IMR-90 (cell line): ENCODE measurements around the gene IQCK.

Experiments
- CEBPB ChIP-seq: IDR thresholded peaks from 2 replicates; pipeline ENCODE4 v1.6.1; 2012; ENCODE audit warnings: low read depth, low read length, improper control_type of control experiment
- CHD1 ChIP-seq: IDR thresholded peaks from 2 replicates; pipeline ENCODE4 v1.6.1; 2012; ENCODE audit warnings: low read depth, low read length, improper control_type of control experiment
- FOS ChIP-seq: fragments of 150-350 bp; IDR thresholded peaks from 2 replicates; pipeline ENCODE4 v1.6.1; 2016; ENCODE audit warnings: low read depth, low read length
- MAZ ChIP-seq: IDR thresholded peaks from 2 replicates; pipeline ENCODE4 v1.6.1; 2012; ENCODE audit warnings: low read depth, mild to moderate bottlenecking, low read length, improper control_type of control experiment, moderate library complexity, borderline replicate concordance
- POLR2A ChIP-seq: IDR thresholded peaks from 2 replicates; pipeline ENCODE4 v1.6.1; 2012; ENCODE audit warnings: mild to moderate bottlenecking, low read depth, low read length
- RAD21 ChIP-seq: IDR thresholded peaks from 2 replicates; pipeline ENCODE4 v1.6.1; 2012; ENCODE audit warnings: low read length, improper control_type of control experiment
- RFX5 ChIP-seq: IDR thresholded peaks from 2 replicates; pipeline ENCODE4 v1.8.0; 2012; ENCODE audit warnings: low read depth, mild to moderate bottlenecking, low read length, moderate library complexity
- TF ChIP-seq, protein P1 (sequence below): conservative IDR thresholded peaks from 2 replicates; pipeline ENCODE4 v1.5.1; 2012; ENCODE audit warnings: mild to moderate bottlenecking, low read depth, low read length, improper control_type of control experiment

DNA sequence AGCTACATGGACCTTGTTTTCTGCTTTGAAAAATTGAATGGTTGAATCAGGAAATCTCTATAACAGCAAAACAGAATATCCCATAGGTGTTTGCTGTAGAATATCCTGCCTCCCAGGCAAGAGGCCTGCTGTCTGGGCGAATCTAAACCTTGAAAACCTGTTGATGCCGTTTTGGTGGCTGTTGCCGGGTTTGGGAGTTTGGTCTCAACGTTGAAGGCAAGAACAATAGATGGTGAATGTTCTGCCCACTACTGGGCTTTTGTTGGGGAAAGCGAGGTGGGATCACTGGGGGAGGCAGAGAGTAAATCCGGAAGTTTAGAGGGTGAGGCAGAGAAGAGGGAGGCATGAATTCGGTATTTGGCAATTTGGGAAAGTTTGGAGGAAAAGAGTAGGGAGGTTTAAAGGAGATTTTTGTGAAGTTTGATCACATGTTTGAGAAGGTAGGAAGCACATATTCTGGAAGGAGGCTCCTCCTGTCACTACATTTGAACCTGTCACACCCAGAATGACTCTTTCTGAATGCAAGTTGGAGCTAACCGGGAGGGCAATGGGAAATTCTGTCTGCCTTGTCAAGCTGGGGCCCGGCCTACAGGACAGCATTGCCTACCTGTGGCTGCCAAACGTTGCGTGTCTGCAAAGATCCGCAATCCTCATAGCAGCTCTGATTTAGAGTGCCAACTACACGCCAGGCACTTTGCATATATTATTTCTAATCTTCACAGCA lies 120.1 kb downstream of the IQCK start:
- TF ChIP-seq FOS = no peak
- TF ChIP-seq RFX5 = no peak
- TF ChIP-seq RAD21 = no peak
- TF ChIP-seq MAZ = no peak
- no peak for TF ChIP-seq CEBPB
- TF ChIP-seq, protein P1, sequence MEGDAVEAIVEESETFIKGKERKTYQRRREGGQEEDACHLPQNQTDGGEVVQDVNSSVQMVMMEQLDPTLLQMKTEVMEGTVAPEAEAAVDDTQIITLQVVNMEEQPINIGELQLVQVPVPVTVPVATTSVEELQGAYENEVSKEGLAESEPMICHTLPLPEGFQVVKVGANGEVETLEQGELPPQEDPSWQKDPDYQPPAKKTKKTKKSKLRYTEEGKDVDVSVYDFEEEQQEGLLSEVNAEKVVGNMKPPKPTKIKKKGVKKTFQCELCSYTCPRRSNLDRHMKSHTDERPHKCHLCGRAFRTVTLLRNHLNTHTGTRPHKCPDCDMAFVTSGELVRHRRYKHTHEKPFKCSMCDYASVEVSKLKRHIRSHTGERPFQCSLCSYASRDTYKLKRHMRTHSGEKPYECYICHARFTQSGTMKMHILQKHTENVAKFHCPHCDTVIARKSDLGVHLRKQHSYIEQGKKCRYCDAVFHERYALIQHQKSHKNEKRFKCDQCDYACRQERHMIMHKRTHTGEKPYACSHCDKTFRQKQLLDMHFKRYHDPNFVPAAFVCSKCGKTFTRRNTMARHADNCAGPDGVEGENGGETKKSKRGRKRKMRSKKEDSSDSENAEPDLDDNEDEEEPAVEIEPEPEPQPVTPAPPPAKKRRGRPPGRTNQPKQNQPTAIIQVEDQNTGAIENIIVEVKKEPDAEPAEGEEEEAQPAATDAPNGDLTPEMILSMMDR = no peak
- no peak for TF ChIP-seq CHD1
- no peak for TF ChIP-seq POLR2A
